Vagina (tissue), 2 donors: ENCODE results near the gene CADM2. TPM values are rescaled to one million over a fixed set of nuclear protein-coding genes. Genes with fewer than 3 reads are reported as not detected.

Source experiments
- DNase-seq, 2 donors: peaks; one replicate each; pipeline ENCODE4 v3.0.0-alpha.2; 2017; ENCODE audit errors: extremely low spot score in 2 of 2
- H3K27ac ChIP-seq: fragments of 200-600 bp; sonication (generic); one replicate; pipeline ENCODE4 v1.5.1; 2019
- H3K27me3 ChIP-seq: fragments of 200-600 bp; sonication (generic); one replicate; pipeline ENCODE4 v1.5.1; 2019
- H3K36me3 ChIP-seq, 2 donors: fragments of 200-600 bp; sonication (generic); one replicate each; pipeline ENCODE4 v1.5.1; 2017 to 2019
- H3K4me1 ChIP-seq: fragments of 200-600 bp; sonication (generic); one replicate; pipeline ENCODE4 v1.5.1; 2019
- H3K4me3 ChIP-seq, 2 donors: fragments of 200-600 bp; sonication (generic); 1 replicate in 1 of 2; 2 replicates in 1 of 2; pipeline ENCODE4 v1.5.1; 2016 to 2019
- H3K9me3 ChIP-seq: fragments of 200-600 bp; sonication (generic); one replicate; pipeline ENCODE4 v1.5.1; 2019
- CTCF ChIP-seq, 3 experiments: fragments of 450-650 bp in 2 of 3; fragments of 200-600 bp in 1 of 3; sonication (generic) in 1 of 3; IDR thresholded peaks; one replicate each; pipeline ENCODE4 v1.5.1; 2017 to 2019; ENCODE audit warnings: antibody characterized with exemption in 3 of 3, mild to moderate bottlenecking in 2 of 3, moderate library complexity in 2 of 3
- POLR2A ChIP-seq, 2 donors: fragments of 450-650 bp; IDR thresholded peaks; one replicate each; pipeline ENCODE4 v1.6.1; 2017; ENCODE audit warnings: antibody characterized with exemption in 2 of 2, mild to moderate bottlenecking in 2 of 2, moderate library complexity in 2 of 2
- POLR2AphosphoS5 ChIP-seq, 2 donors: sonication (generic); formaldehyde crosslinking; IDR thresholded peaks; one replicate each; pipeline ENCODE4 v1.9.0; 2017; ENCODE audit warnings: antibody characterized with exemption in 2 of 2, mild to moderate bottlenecking in 2 of 2, low read depth in 1 of 2; ENCODE audit not compliant: insufficient read depth in 1 of 2
- intact Hi-C: fragments of 100-400 bp; cut with DNase I; formaldehyde crosslinking; loops from one replicate; pipeline ENCODE4 v1.15.1; 2023
- total RNA-seq: library from RNA; depleted of rRNA; stranded (reverse); fragments of >200 nt; gene quantifications from one replicate; pipeline ENCODE4 v1.2.3, GENCODE V29; 2016

Gene CADM2
- total RNA-seq, 1 donor from 2014 or later = 3.7 TPM

- no peak for DNase-seq
- H3K4me1 ChIP-seq = no peaks in the 10 kb centered on the region
- intact Hi-C loops = no loop called here
- TF ChIP-seq POLR2AphosphoS5 (IDR thresholded peaks at IDR 0.05; ENCODE audit: insufficient read depth in 1 of 2, low read depth in 1 of 2) = no peak
- TF ChIP-seq CTCF (IDR thresholded peaks at IDR 0.05) = no peak
- no peak for TF ChIP-seq POLR2A (IDR thresholded peaks at IDR 0.05)
- no peaks in the 10 kb centered on the region for H3K9me3 ChIP-seq
- no peak overlapping the region for H3K27ac ChIP-seq
- H3K27me3 ChIP-seq = no peaks in the 10 kb centered on the region
- H3K36me3 ChIP-seq = no peaks in the 10 kb centered on the region
- no peak overlapping the region for H3K4me3 ChIP-seq
Observed at GRCh38 chr3:85037203-85037602, 78.4 kb downstream of the CADM2 start.

- Histone ChIP-seq H3K4me1 (no peaks in the 10 kb centered on the region), H3K27ac (no peak overlapping the region), H3K9me3 (no peaks in the 10 kb centered on the region), H3K27me3 (no peaks in the 10 kb centered on the region), H3K36me3 (no peaks in the 10 kb centered on the region), H3K4me3 (no peak overlapping the region)
- no peak for TF ChIP-seq POLR2A (IDR thresholded peaks at IDR 0.05)
- no peak for TF ChIP-seq CTCF (IDR thresholded peaks at IDR 0.05)
- no peak for TF ChIP-seq POLR2AphosphoS5 (IDR thresholded peaks at IDR 0.05; ENCODE audit: insufficient read depth in 1 of 2, low read depth in 1 of 2)
- no peak for DNase-seq
- intact Hi-C loops = no loop called here
Observed at GRCh38 chr3:85041001-85041400, 82.2 kb downstream of the CADM2 start.

GRCh38 chr3:85041562-85042055 lies 82.8 kb downstream of the CADM2 start:
- no peaks in the 10 kb centered on the region for H3K9me3 ChIP-seq
- H3K36me3 ChIP-seq = no peaks in the 10 kb centered on the region
- no peak for TF ChIP-seq POLR2AphosphoS5 (IDR thresholded peaks at IDR 0.05; ENCODE audit: insufficient read depth in 1 of 2, low read depth in 1 of 2)
- intact Hi-C loops = no loop called here
- H3K27ac ChIP-seq = no peak overlapping the region
- H3K27me3 ChIP-seq = no peaks in the 10 kb centered on the region
- DNase-seq = no peak
- no peaks in the 10 kb centered on the region for H3K4me1 ChIP-seq
- H3K4me3 ChIP-seq = no peak overlapping the region

- no peak overlapping the region for H3K4me3 ChIP-seq
- TF ChIP-seq CTCF (IDR thresholded peaks at IDR 0.05) (no peak), POLR2A (IDR thresholded peaks at IDR 0.05) (no peak), POLR2AphosphoS5 (IDR thresholded peaks at IDR 0.05; ENCODE audit: insufficient read depth in 1 of 2, low read depth in 1 of 2) (no peak)
- no peaks in the 10 kb centered on the region for H3K4me1 ChIP-seq
- H3K36me3 ChIP-seq = no peaks in the 10 kb centered on the region
- no peaks in the 10 kb centered on the region for H3K27me3 ChIP-seq
- H3K27ac ChIP-seq = no peak overlapping the region
- DNase-seq = no peak
- H3K9me3 ChIP-seq = no peaks in the 10 kb centered on the region
- intact Hi-C loops = no loop called here
Observed at GRCh38 chr3:85050821-85051220, 92.0 kb downstream of the CADM2 start.

- no peak for DNase-seq
- TF ChIP-seq POLR2AphosphoS5 (IDR thresholded peaks at IDR 0.05; ENCODE audit: insufficient read depth in 1 of 2, low read depth in 1 of 2) = no peak
- TF ChIP-seq CTCF (IDR thresholded peaks at IDR 0.05) = no peak
- TF ChIP-seq POLR2A (IDR thresholded peaks at IDR 0.05) = no peak
Observed at GRCh38 chr3:85051786-85052185, 93.0 kb downstream of the CADM2 start.

More at GRCh38 chr3:85051786-85052185, 93.0 kb downstream of the CADM2 start:
- H3K27me3 ChIP-seq = no peaks in the 10 kb centered on the region
- H3K4me3 ChIP-seq = no peak overlapping the region
- no peaks in the 10 kb centered on the region for H3K36me3 ChIP-seq
- intact Hi-C loops = no loop called here
- H3K9me3 ChIP-seq = no peaks in the 10 kb centered on the region
- H3K27ac ChIP-seq = no peak overlapping the region
- H3K4me1 ChIP-seq = no peaks in the 10 kb centered on the region
